Endothelial cell of umbilical vein (primary cell): ENCODE data around the gene CCDC60. TPM values are rescaled to one million over a fixed set of nuclear protein-coding genes. Genes with fewer than 3 reads are reported as not detected.

Experiments used
- BruUV-seq: library from RNA; stranded (reverse); fragments of 400-500 nt; replicated peaks from 2 replicates; lab custom pipeline; 2021; lab: Mats Ljungman, UMichigan
- CTCF ChIA-PET: fragments of 300-600, 350-600 bp; sonication (Branson Sonifier 250); formaldehyde crosslinking; loops from one replicate; lab custom pipeline; 2021; ENCODE audit warnings: antibody characterized with exemption, inconsistent platforms; lab: Charles Lee
- POLR2A ChIA-PET: fragments of 300-600, 350-600 bp; sonication (Branson Sonifier 250); formaldehyde crosslinking; loops from one replicate; lab custom pipeline; 2021; ENCODE audit warnings: antibody characterized with exemption, inconsistent platforms; lab: Charles Lee
- DNase-seq: peaks from one replicate; pipeline ENCODE4 v3.0.0-alpha.2; 2011; ENCODE audit warnings: low read depth, low spot score
- FAIRE-seq: peaks from 2 replicates; lab custom pipeline; 2011; peaks lifted over from hg19 to GRCh38; lab: Jason Lieb, UNC
- H2AFZ ChIP-seq: 2 replicates; pipeline ENCODE4 v1.6.0; 2012; ENCODE audit warnings: low read depth, low read length, control low read depth, inconsistent platforms
- H3K27ac ChIP-seq: 2 replicates; pipeline ENCODE4 v1.5.1; 2011; ENCODE audit warnings: low read depth, mild to moderate bottlenecking, control low read depth, low read length, moderate library complexity; ENCODE audit not compliant: insufficient read depth
- H3K27me3 ChIP-seq, 2 experiments: 2 replicates each; pipeline versions ENCODE4 v1.6.0 to v1.6.1; 2011; ENCODE audit warnings: low read length in 2 of 2, mixed read lengths in 1 of 2; ENCODE audit not compliant: control insufficient read depth in 2 of 2, insufficient read depth in 2 of 2
- H3K36me3 ChIP-seq, 2 experiments: 2 replicates in 1 of 2; 3 replicates in 1 of 2; pipeline ENCODE4 v1.5.1; 2011; ENCODE audit warnings: low read length in 2 of 2, mild to moderate bottlenecking in 1 of 2, moderate library complexity in 1 of 2; ENCODE audit not compliant: control insufficient read depth in 2 of 2, insufficient read depth in 2 of 2; ENCODE audit errors: extremely low read depth in 1 of 2
- H3K4me1 ChIP-seq: 3 replicates; pipeline ENCODE4 v1.5.1; 2011; ENCODE audit warnings: mild to moderate bottlenecking, low read length; ENCODE audit not compliant: control insufficient read depth, insufficient read depth; ENCODE audit errors: extremely low read depth
- H3K4me2 ChIP-seq: 2 replicates; pipeline ENCODE4 v1.6.1; 2011; ENCODE audit warnings: low read length, control low read depth, mixed read lengths; ENCODE audit not compliant: insufficient read depth
- H3K4me3 ChIP-seq, 3 experiments: fragments of 200-600 bp in 1 of 3; sonication (generic), shearing (Covaris generic) in 1 of 3; replicated peaks in 1 of 3; 2 replicates each; pipeline ENCODE4 v1.5.1; 2011 to 2016; ENCODE audit warnings: control low read depth in 3 of 3, low read length in 3 of 3, mild to moderate bottlenecking in 2 of 3, inconsistent platforms in 1 of 3, low read depth in 1 of 3, moderate library complexity in 1 of 3; ENCODE audit not compliant: insufficient read depth in 1 of 3
- H3K79me2 ChIP-seq: 2 replicates; pipeline ENCODE4 v1.6.0; 2012; ENCODE audit warnings: low read length, inconsistent platforms; ENCODE audit not compliant: control insufficient read depth, insufficient read depth
- H3K9ac ChIP-seq: replicated peaks from 2 replicates; pipeline ENCODE3; 2011; ENCODE audit warnings: low read length, control low read depth; ENCODE audit not compliant: insufficient read depth; ENCODE audit errors: extremely low read depth
- H3K9me1 ChIP-seq: replicated peaks from 3 replicates; pipeline ENCODE4 v1.6.0; 2011; ENCODE audit warnings: mild to moderate bottlenecking, low read length; ENCODE audit not compliant: control insufficient read depth, insufficient read depth; ENCODE audit errors: extremely low read depth
- H3K9me3 ChIP-seq: replicated peaks from 2 replicates; pipeline ENCODE4 v1.5.1; 2012; ENCODE audit warnings: low read length, inconsistent platforms; ENCODE audit not compliant: control insufficient read depth, insufficient read depth
- H4K20me1 ChIP-seq: replicated peaks from 2 replicates; pipeline ENCODE3; 2011; ENCODE audit warnings: mild to moderate bottlenecking, low read length; ENCODE audit not compliant: control insufficient read depth, insufficient read depth; ENCODE audit errors: extremely low read depth
- EZH2 ChIP-seq: IDR thresholded peaks from 2 replicates; pipeline ENCODE4 v1.6.1; 2012; ENCODE audit warnings: borderline replicate concordance, low read depth, mild to moderate bottlenecking, moderate library complexity, low read length, inconsistent platforms; ENCODE audit not compliant: severe bottlenecking
- FOS ChIP-seq: IDR thresholded peaks from 2 replicates; pipeline ENCODE4 v1.6.1; 2011; ENCODE audit warnings: mild to moderate bottlenecking, low read length, moderate library complexity, borderline replicate concordance; ENCODE audit not compliant: insufficient read depth
- GATA2 ChIP-seq: IDR thresholded peaks from 2 replicates; pipeline ENCODE4 v1.7.0; 2011; ENCODE audit warnings: low read depth, mild to moderate bottlenecking, moderate library complexity, mixed read lengths, low read length; ENCODE audit not compliant: insufficient read length, insufficient read depth
- JUN ChIP-seq: IDR thresholded peaks from 2 replicates; pipeline ENCODE4 v1.6.1; 2011; ENCODE audit warnings: borderline replicate concordance, low read depth; ENCODE audit not compliant: insufficient read length, insufficient read depth
- MAX ChIP-seq: IDR thresholded peaks from 2 replicates; pipeline ENCODE4 v1.6.1; 2011; ENCODE audit not compliant: insufficient read depth, insufficient read length
- MYC ChIP-seq: IDR thresholded peaks from one replicate; pipeline ENCODE4 v1.6.1; 2011; ENCODE audit warnings: mild to moderate bottlenecking, low read depth, low read length
- POLR2A ChIP-seq: IDR thresholded peaks from 2 replicates; pipeline ENCODE4 v1.6.1; 2012; ENCODE audit warnings: low read depth, mild to moderate bottlenecking, control low read depth, low read length
- POLR2AphosphoS5 ChIP-seq: IDR thresholded peaks from 2 replicates; pipeline ENCODE4 v1.6.1; 2012; ENCODE audit warnings: low read depth, mild to moderate bottlenecking, control low read depth, low read length, moderate library complexity; ENCODE audit not compliant: insufficient read depth
- dilution Hi-C: fragments of 300-500 bp; cut with MboI; formaldehyde crosslinking; loops from one replicate; pipeline ENCODE4 v1.15.0; 2019; ENCODE audit warnings: low sequenced_read_pairs; ENCODE audit not compliant: extremely low pct_ligation_motif_present
- intact Hi-C: fragments of 100-400 bp; cut with micrococcal nuclease; formaldehyde crosslinking; loops from one replicate; pipeline ENCODE4 v1.10.0; 2022
- polyA plus RNA-seq, 4 experiments: library from polyadenylated mRNA; depleted of rRNA in 3 of 4; stranded (reverse) in 3 of 4; unstranded in 1 of 4; fragments of >200 nt; gene quantifications; 2 replicates each; pipeline versions ENCODE4 v1.2.1 to v1.2.3, GENCODE V29; 2011 to 2012; ENCODE audit warnings: missing spikeins in 1 of 4
- total RNA-seq: library from RNA; stranded (reverse); gene quantifications from 2 replicates; pipeline ENCODE4 v1.2.3, GENCODE V29; 2021
- TF ChIP-seq, protein P1 (sequence below), 2 donors: IDR thresholded peaks; 1 replicate in 1 of 2; 2 replicates in 1 of 2; pipeline ENCODE4 v1.5.1; 2011; ENCODE audit warnings: low read length in 2 of 2, mild to moderate bottlenecking in 2 of 2, moderate library complexity in 2 of 2, control low read depth in 1 of 2, inconsistent platforms in 1 of 2, low read depth in 1 of 2; ENCODE audit not compliant: insufficient read depth in 1 of 2; ENCODE audit errors: extremely low read depth in 1 of 2

Gene CCDC60
- total and polyA plus RNA-seq, 2 donors (not counting 3 experiments of a cell fraction or from before 2014, with no cell fraction given) = not detected

DNA sequence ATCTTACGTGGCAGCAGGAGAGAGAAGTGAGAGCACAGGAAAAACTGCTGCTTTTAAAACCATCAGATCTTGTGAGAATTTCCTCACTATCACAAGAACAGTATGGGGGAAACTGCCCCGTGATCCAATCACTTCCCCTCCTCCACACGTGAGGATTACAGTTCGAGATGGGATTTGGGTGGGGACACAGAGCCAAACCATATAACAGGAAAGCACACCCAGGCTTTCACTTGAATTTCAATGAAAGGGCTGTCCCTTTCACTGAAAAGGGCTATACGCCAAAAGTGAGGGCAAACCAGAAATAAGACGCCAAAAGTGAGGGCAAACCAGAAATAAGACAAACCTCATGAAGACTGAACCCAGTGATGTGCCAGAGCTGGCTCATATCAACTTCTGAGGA is 236.2 kb downstream of the CCDC60 start:
- BruUV-seq = no TSS peak
- no peak overlapping the region for H3K4me3 ChIP-seq
- no peak overlapping the region for H3K9ac ChIP-seq
- intact Hi-C loops (no loop called here), dilution Hi-C loops (no loop called here)
- no peak overlapping the region for H3K4me2 ChIP-seq
- FAIRE-seq (no peak), DNase-seq (no peak)
- H3K79me2 ChIP-seq = no peaks in the 10 kb centered on the region
- no peaks in the 10 kb centered on the region for H4K20me1 ChIP-seq
- CTCF ChIA-PET = interaction anchor here (1.9 kb wide), 1 partner anchor 26 kb away, joined by 5 read pairs; no protein-coding TSS in a partner anchor
- TF ChIP-seq POLR2A (no peak), FOS (no peak), GATA2 (no peak), POLR2AphosphoS5 (no peak), MAX (no peak), JUN (no peak), EZH2 (no peak), MYC (no peak)
- TF ChIP-seq, protein P1, sequence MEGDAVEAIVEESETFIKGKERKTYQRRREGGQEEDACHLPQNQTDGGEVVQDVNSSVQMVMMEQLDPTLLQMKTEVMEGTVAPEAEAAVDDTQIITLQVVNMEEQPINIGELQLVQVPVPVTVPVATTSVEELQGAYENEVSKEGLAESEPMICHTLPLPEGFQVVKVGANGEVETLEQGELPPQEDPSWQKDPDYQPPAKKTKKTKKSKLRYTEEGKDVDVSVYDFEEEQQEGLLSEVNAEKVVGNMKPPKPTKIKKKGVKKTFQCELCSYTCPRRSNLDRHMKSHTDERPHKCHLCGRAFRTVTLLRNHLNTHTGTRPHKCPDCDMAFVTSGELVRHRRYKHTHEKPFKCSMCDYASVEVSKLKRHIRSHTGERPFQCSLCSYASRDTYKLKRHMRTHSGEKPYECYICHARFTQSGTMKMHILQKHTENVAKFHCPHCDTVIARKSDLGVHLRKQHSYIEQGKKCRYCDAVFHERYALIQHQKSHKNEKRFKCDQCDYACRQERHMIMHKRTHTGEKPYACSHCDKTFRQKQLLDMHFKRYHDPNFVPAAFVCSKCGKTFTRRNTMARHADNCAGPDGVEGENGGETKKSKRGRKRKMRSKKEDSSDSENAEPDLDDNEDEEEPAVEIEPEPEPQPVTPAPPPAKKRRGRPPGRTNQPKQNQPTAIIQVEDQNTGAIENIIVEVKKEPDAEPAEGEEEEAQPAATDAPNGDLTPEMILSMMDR (IDR thresholded peaks at IDR 0.05; ENCODE audit: extremely low read depth in 1 of 2, insufficient read depth in 1 of 2, low read depth in 1 of 2, low read length in 2 of 2) = no peak
- H2AFZ ChIP-seq = no peak overlapping the region
- no peaks in the 10 kb centered on the region for H3K36me3 ChIP-seq
- H3K9me3 ChIP-seq = no peaks in the 10 kb centered on the region
- H3K27me3 ChIP-seq = no peaks in the 10 kb centered on the region
- no peaks in the 10 kb centered on the region for H3K9me1 ChIP-seq
- no peak overlapping the region for H3K27ac ChIP-seq
- POLR2A ChIA-PET = no interaction called here
- no peaks in the 10 kb centered on the region for H3K4me1 ChIP-seq
